DND-41 (cell line): ENCODE data around the gene WFIKKN1.

Experiments
- ATAC-seq: fragments of 200-7000 bp; cut with Tn5 transposase; 3 replicates; pipeline ENCODE4 v1.9.1; 2021; ENCODE audit warnings: low read depth; ENCODE audit not compliant: insufficient read depth
- DNase-seq: peaks from one replicate; pipeline ENCODE4 v3.0.0-alpha.2; 2020
- H2AFZ ChIP-seq: 2 replicates; pipeline ENCODE4 v1.6.0; 2012; ENCODE audit warnings: low read depth, low read length
- H3K27ac ChIP-seq: 2 replicates; pipeline ENCODE4 v1.5.1; 2012; ENCODE audit warnings: low read length, inconsistent platforms
- H3K27me3 ChIP-seq: fragments of 200-600 bp; sonication (generic); 2 replicates; pipeline ENCODE4 v1.6.0; 2012; ENCODE audit warnings: low read length, mild to moderate bottlenecking, inconsistent platforms; ENCODE audit not compliant: insufficient read depth, poor library complexity
- H3K36me3 ChIP-seq: 2 replicates; pipeline ENCODE4 v1.5.1; 2012; ENCODE audit warnings: low read length, inconsistent platforms; ENCODE audit not compliant: insufficient read depth
- H3K4me1 ChIP-seq: 2 replicates; pipeline ENCODE4 v1.5.1; 2012; ENCODE audit warnings: mild to moderate bottlenecking, low read length; ENCODE audit not compliant: insufficient read depth
- H3K4me2 ChIP-seq: 2 replicates; pipeline ENCODE4 v1.6.0; 2012; ENCODE audit warnings: mild to moderate bottlenecking, moderate library complexity, low read length, inconsistent platforms; ENCODE audit not compliant: insufficient read depth
- H3K4me3 ChIP-seq, 2 experiments: fragments of 200-600 bp in 1 of 2; shearing (Covaris generic) in 1 of 2; 2 replicates each; pipeline ENCODE4 v1.5.1; 2012 to 2016; ENCODE audit warnings: inconsistent platforms in 2 of 2, low read length in 2 of 2, mild to moderate bottlenecking in 2 of 2, low read depth in 1 of 2, moderate library complexity in 1 of 2
- H3K79me2 ChIP-seq: 2 replicates; pipeline ENCODE4 v1.6.0; 2012; ENCODE audit warnings: low read length, inconsistent platforms; ENCODE audit not compliant: insufficient read depth
- H3K9ac ChIP-seq: 2 replicates; pipeline ENCODE4 v1.6.0; 2012; ENCODE audit warnings: low read depth, mild to moderate bottlenecking, inconsistent platforms, low read length, moderate library complexity
- H3K9me3 ChIP-seq: 2 replicates; pipeline ENCODE4 v1.5.1; 2012; ENCODE audit warnings: low read length, moderate library complexity, mild to moderate bottlenecking, inconsistent platforms; ENCODE audit not compliant: insufficient read depth, severe bottlenecking
- H4K20me1 ChIP-seq: 2 replicates; pipeline ENCODE4 v1.6.0; 2012; ENCODE audit warnings: low read length; ENCODE audit not compliant: insufficient read depth
- CTCF ChIP-seq: IDR thresholded peaks from 2 replicates; pipeline ENCODE4 v1.5.1; 2012; ENCODE audit warnings: borderline replicate concordance, low read length, moderate library complexity, mild to moderate bottlenecking; ENCODE audit not compliant: poor library complexity, severe bottlenecking; ENCODE audit errors: extremely low read depth
- EZH2 ChIP-seq: IDR thresholded peaks from 3 replicates; pipeline ENCODE4 v1.6.1; 2012; ENCODE audit warnings: borderline replicate concordance, low read depth, mild to moderate bottlenecking, moderate library complexity, low read length, inconsistent platforms; ENCODE audit not compliant: severe bottlenecking

The WFIKKN1 gene

GRCh38 chr16:627454-628239, 3.1 kb upstream of the WFIKKN1 start:
- H3K9me3 ChIP-seq, result no peaks in the 10 kb centered on the region
- no peak overlapping the region for H3K27ac ChIP-seq
- H3K27me3 ChIP-seq, result no peaks in the 10 kb centered on the region
- no peak overlapping the region for H3K4me3 ChIP-seq
- H3K36me3 ChIP-seq, result peaks cover 21% of the 10 kb centered on the region
- no peak overlapping the region for H3K9ac ChIP-seq
- H3K4me2 ChIP-seq, result no peak overlapping the region
- no peaks in the 10 kb centered on the region for H3K79me2 ChIP-seq
- H3K4me1 ChIP-seq, result no peaks in the 10 kb centered on the region
- no peak for DNase-seq
- peaks cover 20% of the 10 kb centered on the region for H4K20me1 ChIP-seq
- H2AFZ ChIP-seq, result no peak overlapping the region
- ATAC-seq, result no peak
- TF ChIP-seq CTCF (no peak), EZH2 (no peak)

GRCh38 chr16:628321-629061, 2.3 kb upstream of the WFIKKN1 start:
- no peak overlapping the region for H2AFZ ChIP-seq
- H3K4me2 ChIP-seq, result no peak overlapping the region
- H3K27ac ChIP-seq, result no peak overlapping the region
- peaks cover 25% of the 10 kb centered on the region for H3K36me3 ChIP-seq
- no peaks in the 10 kb centered on the region for H3K4me1 ChIP-seq
- H4K20me1 ChIP-seq, result peaks cover 23% of the 10 kb centered on the region
- no peaks in the 10 kb centered on the region for H3K9me3 ChIP-seq
- H3K4me3 ChIP-seq, result no peak overlapping the region
- TF ChIP-seq EZH2 (no peak), CTCF (no peak)
- DNase-seq (no peak), ATAC-seq (no peak)
- H3K79me2 ChIP-seq, result no peaks in the 10 kb centered on the region
- no peaks in the 10 kb centered on the region for H3K27me3 ChIP-seq
- no peak overlapping the region for H3K9ac ChIP-seq

- H3K36me3 ChIP-seq, result peaks cover 33% of the 10 kb centered on the region
- no peak overlapping the region for H3K27ac ChIP-seq
Observed at GRCh38 chr16:629185-629832, 1.5 kb upstream of the WFIKKN1 start.

More at GRCh38 chr16:629185-629832, 1.5 kb upstream of the WFIKKN1 start:
- TF ChIP-seq EZH2 (no peak), CTCF (no peak)
- Histone ChIP-seq H3K4me1 (peaks cover 6% of the 10 kb centered on the region), H3K27me3 (no peaks in the 10 kb centered on the region), H2AFZ (no peak overlapping the region), H3K4me2 (no peak overlapping the region), H3K79me2 (peaks cover 6% of the 10 kb centered on the region; the same call in 1 of the 2 replicates), H3K9ac (no peak overlapping the region), H4K20me1 (peaks cover 27% of the 10 kb centered on the region), H3K4me3 (no peak overlapping the region), H3K9me3 (no peaks in the 10 kb centered on the region)
- ATAC-seq (no peak), DNase-seq (no peak)
